ENCODE data around the gene ENTPD2.
A peak's percentile ranks its signal among the peaks of the same experiment; 100 is the strongest.
"Not testable (repeated sequence)": the region's sequence is repeated elsewhere in the genome, so short reads cannot be mapped to it uniquely, and the experiment has no call there.

The ENTPD2 gene

DNA sequence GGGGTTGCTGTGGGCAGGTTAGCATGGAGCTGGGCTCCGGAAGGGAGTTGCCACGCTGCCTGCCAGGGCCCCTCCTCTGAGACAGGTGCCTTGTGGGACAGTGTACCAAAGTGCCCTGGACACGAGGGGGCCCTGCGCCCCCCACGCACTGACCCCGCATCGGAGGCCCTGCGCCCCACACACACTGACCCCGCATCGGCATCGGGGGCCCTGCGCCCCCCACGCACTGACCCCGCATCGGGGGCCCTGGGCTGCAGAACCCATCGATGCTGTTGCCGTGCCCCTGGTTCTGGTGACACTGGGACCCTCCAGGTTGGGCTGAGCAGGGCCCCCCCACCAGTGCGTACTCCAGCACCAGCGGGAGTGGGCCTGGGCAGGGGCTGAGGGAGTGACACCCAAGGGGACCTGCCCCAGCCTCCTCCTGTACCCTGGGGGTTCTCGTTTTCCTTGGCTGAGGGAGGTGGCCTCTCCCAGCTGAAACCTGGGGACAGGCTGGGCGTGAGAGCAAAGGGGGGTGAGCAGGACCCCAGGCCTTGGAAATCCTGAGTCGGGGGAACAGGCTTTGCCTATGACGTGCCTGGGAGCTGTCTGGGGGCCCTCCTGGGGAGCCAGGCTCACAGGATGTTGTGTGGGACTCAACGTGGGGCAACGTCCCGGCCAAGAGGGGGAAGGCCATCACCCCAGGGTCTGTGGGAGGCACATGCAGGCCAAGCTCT, 9.6 kb upstream of the ENTPD2 start:
- DNase-seq: no peak

- DNase-seq: not testable (repeated sequence)
Measured at GRCh38 chr9:137062798-137063197, 8.9 kb upstream of the ENTPD2 start.

GRCh38 chr9:137062384-137062783, 8.5 kb upstream of the ENTPD2 start:
- no peak for DNase-seq

DNA sequence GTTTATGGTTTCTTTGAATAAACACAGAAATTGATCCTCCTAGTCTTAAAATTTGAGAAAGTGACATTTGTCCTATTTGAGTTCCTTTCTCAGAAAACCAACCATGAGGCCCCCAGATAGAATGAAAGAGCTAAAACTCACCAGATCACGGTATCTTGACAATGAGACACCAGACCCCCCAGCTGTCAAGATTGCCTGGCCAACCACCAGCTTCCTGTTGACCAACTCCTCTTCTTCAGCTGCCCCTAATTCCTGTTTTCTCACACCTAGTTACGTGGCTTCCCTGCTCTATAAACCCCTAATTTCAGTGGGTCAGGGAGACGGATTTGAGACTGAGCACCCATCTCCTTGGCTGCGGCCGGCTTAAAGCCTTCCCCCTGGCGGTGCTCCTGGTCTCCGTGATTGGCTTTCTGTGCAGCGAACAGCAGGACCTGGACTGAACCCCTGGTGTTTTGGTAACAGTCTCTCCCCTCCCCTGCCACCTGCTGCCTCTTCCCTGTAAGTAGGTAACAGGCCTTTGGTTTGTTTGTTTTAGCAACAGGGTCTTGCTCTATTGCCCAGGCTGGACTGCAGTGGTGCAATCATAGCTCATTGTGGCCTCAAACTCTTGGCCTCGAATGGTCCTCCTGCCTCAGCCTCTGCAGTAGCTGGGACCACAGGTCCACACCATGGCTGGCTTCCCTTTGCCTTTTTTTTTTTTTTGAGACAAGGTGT, 4.8 kb upstream of the ENTPD2 start:
- no peak for DNase-seq

- no peak for DNase-seq
Measured at GRCh38 chr9:137057545-137057944, 3.7 kb upstream of the ENTPD2 start.

GRCh38 chr9:137056739-137057415, 3.0 kb upstream of the ENTPD2 start:
- DNase-seq: no peak

DNA sequence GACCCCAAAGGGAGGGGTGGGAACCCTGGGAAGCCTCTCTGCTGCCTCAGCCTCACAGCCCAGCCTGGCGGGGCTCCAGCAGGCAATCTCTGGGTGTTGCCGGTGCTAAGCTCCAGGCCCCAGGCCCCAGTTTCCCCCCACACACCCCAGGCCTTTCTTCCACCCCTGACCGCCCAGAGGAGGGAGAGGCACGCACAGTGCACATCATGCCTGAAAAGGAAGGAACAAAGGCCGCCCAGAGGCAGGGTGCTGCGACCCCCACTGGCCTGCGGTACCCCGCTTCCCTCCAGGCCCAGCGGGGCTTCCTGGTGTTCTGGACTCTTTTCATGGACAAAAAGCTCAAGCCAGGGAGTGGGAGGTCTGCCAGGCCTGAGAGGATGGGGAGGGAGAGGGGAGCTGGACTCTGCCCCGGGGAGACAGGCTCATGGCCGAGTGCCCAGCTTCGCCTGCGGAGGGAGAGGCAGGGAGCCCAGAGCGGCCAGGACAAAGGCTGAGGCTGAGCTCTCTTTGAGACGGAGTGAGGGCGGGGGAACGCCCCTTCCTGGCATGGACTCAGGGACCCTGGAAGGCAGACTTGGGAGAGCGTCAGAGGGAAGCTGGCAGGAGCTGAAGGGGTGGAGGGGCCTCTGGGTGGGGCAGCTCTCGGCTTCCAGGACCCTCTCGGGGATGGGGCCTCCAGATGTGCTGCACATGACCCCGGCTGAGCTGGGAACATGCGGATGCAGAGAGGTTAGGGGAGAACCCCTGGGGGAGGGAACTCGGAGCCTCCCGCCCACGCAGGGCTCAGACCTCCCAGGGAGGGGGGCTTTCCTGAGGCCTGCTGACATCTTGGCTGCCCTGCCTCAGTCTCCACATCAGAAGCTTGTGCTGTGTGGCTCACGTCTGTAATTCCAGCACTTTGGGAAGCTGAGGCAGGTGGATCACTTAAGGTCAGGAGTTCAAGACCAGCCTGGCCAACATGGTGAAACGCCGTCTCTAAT, 1.8 kb upstream of the ENTPD2 start:
- DNase-seq: peak; percentile 30 to 57

DNA sequence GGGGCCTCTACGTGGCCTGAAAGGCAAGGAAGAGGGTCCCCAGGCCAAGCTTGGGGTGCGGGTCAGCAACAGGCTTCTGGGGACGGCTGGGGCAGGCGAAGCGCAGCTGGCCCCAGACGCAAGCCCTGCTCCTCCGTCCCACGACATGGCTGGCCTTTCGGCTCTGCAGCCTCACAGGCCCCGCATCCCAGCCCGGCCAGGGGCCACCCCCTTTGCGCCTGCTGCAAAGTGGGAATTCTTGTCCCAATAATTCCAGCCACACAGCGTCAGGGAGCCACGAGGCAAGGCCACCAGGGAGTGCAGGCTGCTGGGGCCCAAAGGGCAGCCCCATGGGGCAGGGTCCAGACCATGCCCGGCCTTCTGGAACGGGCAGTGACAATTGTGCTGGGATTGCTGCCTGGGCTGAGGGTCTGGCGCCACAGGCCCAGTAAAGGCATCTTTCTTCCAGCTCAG, 1.1 kb upstream of the ENTPD2 start:
- no peak for DNase-seq

DNA sequence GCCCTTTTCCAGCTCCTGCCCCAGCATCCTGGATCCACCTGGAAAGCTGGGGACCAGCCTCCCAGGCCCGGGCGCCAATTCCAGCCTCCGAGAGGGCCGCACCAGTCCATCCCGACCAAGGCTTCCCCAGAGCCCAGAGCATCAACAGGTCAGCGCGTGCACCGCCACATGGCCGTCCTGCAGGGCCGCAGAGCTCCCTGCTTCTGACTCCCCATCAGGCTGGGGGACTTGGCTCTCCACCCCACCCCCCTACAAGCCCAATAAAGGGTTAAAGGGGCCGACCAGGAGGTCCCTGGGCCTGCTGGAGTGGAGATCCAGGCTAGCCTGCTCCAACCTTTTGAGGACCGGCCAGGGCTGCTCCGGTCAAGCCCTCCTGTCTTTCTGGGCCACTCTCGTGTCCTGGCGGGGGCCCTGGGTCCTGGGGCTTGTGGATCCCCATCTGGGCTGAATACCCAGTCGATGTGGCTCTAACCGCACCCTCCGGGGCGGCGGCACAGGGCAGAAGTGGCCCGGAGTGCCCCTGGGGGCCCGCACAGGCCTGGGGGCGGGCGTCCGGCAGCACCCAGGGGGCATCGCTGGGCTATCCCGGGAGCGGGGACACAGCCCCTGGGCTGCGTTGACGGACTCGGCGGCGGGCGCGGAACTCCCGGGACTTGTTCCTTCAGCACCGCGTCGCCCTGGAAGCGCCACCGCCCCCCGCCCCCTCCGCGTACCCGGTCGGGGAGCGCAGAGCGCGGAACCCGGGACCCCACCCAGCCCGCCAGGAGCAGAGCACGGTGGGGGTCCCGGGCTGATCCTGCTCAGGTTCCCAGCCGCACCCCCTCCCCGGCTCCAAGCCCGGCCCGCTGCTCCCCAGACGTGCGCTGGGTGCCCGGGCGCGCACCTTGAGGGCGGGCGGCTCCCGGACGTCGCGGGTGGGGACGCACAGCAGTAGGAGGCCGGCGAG, 590 bp downstream of the ENTPD2 start:
- no peak for DNase-seq

- no peak for DNase-seq
Measured at GRCh38 chr9:137052293-137052692, 1.6 kb downstream of the ENTPD2 start.

- DNase-seq: no peak
Measured at GRCh38 chr9:137051145-137051724, 2.6 kb downstream of the ENTPD2 start.

GRCh38 chr9:137050570-137050969, 3.3 kb downstream of the ENTPD2 start:
- no peak for DNase-seq

- DNase-seq: no peak
Measured at GRCh38 chr9:137049544-137050449, 4.1 kb downstream of the ENTPD2 start.

GRCh38 chr9:137048655-137049543, 5.0 kb downstream of the ENTPD2 start:
- no peak for DNase-seq

GRCh38 chr9:137046088-137046787, 7.6 kb downstream of the ENTPD2 start, which contains the start of gene NPDC1:
TSS of gene NPDC1 (minus strand) at chr9:137046177. CDS start at chr9:137045989, 188 bp downstream.
- DNase-seq: no peak

DNA sequence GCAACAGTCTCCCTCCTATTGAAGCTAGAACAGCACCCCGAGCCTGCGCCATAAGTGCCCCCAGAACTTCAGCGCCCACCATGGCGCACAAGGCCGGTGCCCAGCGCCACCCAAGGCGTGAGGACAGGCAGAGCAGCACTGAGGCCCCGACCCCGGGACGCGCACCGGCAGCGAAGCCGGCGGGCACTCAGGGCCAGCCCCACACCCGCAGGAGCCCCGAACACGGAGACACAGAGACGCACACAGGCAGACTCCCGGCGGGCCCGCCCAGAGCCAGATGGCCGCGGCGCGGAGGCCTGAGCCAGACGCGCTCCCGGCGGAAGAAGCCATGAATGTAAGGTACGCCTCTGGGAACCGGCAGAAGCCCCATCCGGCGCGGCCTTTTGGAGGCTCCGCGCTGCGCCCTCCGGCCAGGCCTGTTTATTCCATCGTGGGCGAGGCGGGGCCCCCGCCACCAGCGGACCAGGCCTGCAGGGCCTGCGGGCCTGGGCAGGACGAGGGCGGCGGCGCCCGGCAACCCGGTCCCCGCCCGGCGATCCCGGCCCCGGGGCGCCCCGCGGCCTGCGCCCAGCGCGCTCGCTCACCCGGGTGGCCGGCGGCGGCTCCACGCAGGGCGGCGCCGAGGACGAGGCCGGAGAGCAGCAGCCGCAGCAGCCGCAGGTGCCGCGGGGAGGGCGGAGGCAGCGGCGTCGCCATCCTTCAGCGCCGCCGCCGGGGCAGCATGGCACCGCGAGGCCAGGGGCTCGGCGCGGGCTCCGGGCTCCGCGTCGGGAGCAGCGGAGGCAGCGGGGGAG, 8.4 kb downstream of the ENTPD2 start:
- peak in 1 of 2 experiments; percentile 16 for DNase-seq
